Fibroblast of the aortic adventitia (primary cell): ENCODE results near the gene BICRAL. TPM values are rescaled to one million over a fixed set of nuclear protein-coding genes. Genes with fewer than 3 reads are reported as not detected.
"Not testable (repeated sequence)": the region's sequence is repeated elsewhere in the genome, so short reads cannot be mapped to it uniquely, and the experiment has no call there.

Experiments
- DNase-seq: peaks from one replicate; pipeline ENCODE4 v3.0.0-alpha.2; 2010; ENCODE audit warnings: low read depth
- H3K4me3 ChIP-seq: 2 replicates; pipeline ENCODE4 v1.5.1; 2011; ENCODE audit warnings: low read depth, mild to moderate bottlenecking, control low read depth, low read length, moderate library complexity
- total RNA-seq: library from RNA; depleted of rRNA; stranded (reverse); fragments of >200 nt; gene quantifications from 2 replicates; pipeline ENCODE4 v1.2.3, GENCODE V29; 2012; ENCODE audit warnings: low replicate concordance
- TF ChIP-seq, protein P1 (sequence below): IDR thresholded peaks from 2 replicates; pipeline ENCODE4 v1.5.1; 2011; ENCODE audit warnings: mild to moderate bottlenecking, low read length, control low read depth, inconsistent platforms; ENCODE audit not compliant: insufficient read depth

Gene BICRAL
- total RNA-seq, 1 donor: 15.8 TPM

DNA sequence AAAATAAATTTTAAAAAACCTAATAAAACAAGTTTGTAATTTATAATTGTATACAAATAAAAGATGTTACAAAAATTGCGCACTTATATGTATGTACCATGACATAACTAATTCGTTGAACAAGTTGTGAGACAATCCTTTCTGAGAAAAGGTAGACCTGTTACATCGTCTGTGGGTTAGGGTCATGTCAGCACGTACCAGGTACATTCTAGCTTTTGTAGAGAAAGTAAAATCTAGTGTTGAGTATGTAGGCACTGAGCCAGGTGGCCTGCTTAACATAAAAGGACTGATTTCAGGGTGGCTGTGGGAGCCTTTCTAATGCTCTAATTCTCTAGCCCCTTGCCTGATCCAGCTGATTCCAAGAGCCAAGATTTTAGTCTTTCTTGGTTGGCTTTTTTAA, 108.0 kb downstream of the BICRAL start:
- TF ChIP-seq, protein P1, sequence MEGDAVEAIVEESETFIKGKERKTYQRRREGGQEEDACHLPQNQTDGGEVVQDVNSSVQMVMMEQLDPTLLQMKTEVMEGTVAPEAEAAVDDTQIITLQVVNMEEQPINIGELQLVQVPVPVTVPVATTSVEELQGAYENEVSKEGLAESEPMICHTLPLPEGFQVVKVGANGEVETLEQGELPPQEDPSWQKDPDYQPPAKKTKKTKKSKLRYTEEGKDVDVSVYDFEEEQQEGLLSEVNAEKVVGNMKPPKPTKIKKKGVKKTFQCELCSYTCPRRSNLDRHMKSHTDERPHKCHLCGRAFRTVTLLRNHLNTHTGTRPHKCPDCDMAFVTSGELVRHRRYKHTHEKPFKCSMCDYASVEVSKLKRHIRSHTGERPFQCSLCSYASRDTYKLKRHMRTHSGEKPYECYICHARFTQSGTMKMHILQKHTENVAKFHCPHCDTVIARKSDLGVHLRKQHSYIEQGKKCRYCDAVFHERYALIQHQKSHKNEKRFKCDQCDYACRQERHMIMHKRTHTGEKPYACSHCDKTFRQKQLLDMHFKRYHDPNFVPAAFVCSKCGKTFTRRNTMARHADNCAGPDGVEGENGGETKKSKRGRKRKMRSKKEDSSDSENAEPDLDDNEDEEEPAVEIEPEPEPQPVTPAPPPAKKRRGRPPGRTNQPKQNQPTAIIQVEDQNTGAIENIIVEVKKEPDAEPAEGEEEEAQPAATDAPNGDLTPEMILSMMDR: no peak
- peak overlapping the region; percentile 93 for H3K4me3 ChIP-seq
- no peak for DNase-seq

DNA sequence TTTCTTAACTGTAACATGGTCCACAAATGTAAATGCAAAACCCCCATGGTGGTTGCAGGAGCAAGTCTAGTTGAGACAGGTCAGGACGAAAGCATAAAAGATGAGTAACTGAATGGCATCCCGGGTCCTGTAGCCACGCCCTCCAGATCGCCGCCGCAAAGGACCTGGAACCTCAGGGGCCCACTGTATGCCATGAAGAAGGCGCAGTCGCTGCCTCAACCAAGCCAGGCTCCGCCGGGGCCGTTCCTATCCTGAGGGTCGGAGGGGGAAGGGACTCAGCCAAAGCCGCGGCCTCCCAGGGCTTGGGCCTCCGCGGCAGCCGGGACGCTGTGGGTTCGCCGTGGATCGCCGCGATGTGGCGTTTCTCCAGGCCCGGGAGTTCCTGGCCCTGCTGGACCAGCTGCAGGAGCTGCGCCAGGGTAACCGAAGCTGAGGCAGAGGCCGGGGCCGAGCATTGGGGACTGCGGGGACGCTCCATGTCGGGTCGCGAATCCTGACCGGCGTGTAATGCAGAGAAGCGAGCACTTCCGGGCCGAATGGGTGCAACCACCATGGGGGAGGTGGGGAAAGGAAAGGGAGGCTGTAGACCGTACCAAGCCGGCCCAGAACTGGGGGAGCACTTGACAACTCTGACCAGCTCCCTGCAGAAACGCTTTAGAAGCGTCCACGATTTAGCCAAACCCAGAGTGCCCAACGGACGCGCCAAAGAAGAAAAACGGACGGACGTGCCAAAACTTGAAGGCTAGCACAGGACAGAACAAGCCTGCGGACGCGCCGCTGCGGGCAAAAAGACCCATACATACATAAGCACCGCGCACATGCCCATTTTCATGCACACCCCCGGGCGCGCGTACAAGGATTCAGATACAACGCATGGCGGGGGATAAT, 108.7 kb downstream of the BICRAL start:
- TF ChIP-seq, protein P1: no peak
- peak; percentile 98 for DNase-seq
- peak overlapping the region; percentile 93 for H3K4me3 ChIP-seq

DNA sequence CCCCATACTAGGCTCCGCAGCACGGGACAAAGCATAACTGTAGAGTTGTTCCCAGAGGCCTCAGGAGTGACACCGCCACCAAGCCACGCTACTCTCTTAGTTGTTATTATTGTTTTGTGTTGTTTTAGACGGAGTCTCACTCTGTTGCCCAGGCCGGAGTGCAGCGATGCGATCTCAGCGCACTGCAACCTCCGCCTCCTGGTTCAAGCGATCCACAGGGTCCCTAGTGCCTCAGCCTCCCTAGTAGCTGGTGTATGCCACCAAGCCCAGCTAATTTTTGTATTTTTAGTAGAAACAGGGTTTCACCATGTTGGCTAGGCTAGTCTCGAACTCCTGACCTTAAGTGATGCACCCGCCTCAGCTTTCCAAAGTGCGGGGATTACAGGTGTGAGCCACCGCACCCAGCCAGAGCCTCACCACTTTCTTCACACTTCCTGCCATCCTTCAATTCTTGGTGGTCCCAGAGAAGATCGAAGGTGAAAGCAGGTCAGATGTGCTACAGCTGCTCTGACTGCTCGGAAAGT, 109.4 kb downstream of the BICRAL start:
- TF ChIP-seq, protein P1: no peak
- H3K4me3 ChIP-seq: peak overlapping the region; percentile 93
- no peak for DNase-seq

DNA sequence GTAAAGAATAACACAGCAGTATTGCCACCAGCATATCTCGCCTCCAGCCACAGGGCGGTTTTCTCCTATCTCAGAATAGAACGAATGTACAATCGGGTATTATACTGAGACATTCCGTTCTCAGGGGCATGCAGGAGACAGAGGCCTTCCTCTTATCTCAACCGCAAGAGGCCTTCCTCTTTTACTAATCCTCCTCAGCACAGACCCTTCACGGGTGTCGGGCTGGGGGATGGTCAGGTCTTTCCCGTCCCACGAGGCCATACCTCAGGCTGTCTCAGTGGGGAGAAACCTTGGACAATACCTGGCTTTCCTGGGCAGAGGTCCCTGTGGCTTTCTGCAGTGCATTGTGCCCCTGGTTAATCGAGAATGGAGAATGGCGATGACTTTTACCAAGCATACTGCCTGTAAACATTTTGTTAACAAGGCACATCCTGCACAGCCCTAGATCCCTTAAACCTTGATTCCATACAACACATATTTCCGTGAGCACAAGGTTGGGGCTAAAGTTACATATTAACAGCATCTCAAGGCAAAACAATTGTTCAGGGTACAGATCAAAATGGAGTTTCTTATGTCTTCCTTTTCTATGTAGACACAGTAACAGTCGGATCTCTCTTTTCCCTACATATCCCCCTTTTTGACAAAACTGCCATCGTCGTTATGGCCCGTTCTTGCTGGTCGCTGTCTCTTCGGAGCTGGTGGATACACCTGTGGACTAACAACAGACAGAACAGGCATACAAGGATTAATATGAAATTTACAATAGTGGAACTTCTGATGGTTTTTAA, 112.4 kb downstream of the BICRAL start:
- not testable (repeated sequence) for DNase-seq

DNA sequence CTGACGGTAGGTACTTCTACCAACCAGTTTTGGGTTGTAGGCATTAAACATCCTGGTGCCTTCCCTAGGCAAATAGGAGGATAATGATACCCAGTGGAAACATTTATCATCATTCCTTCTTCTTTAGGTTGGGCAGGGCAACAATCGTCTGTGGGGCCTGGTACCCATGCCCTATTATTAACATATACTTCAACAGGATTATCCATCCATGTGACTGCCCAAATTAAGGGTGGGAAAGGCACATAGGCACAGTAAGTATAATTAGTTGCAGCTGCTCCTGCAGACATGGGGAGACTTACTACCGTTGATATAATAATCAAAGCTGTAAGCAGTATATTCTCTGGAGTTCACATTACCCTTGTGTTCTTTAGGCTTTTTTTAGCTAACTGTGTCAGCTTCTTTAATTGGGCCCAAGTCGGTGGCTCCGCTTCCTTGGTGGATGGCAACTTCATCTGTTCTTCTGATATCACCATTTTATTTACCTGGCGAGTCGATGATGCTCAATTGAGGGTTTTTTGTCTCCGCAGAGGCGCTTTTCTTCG, 114.4 kb downstream of the BICRAL start:
- DNase-seq: no peak
- TF ChIP-seq, protein P1: no peak
- H3K4me3 ChIP-seq: no peak overlapping the region

More for the DNA sequence above, 112.4 kb downstream of the BICRAL start:
- not testable (repeated sequence) for H3K4me3 ChIP-seq

DNA sequence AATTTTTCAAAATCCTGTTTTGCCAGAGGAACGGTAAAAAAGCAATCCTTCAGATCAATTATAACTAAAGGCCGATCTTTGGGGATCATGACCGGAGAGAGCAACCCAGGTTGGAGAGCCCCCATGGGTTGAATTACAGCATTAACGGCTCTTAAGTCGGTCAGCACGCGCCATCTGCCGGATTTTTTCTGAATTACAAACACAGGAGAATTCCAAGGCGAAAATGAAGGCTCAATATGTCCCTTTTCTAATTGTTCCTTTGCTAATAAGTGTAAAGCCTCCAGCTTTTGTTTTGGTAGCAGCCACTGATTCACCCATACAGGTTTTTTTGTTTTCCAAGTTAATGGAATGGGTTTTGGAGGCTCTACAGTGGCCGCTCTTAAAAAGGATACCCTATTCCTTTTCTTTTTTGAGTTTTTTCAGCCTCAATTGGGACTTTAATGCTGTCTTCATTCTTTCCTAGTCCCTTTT, 117.1 kb downstream of the BICRAL start:
- DNase-seq: peak; percentile 78
- TF ChIP-seq, protein P1: peak; percentile 61
- no peak overlapping the region for H3K4me3 ChIP-seq
